KMS-11 (cell line): Measurements from ENCODE around the gene OVAAL.
"Not testable (repeated sequence)": the region's sequence is repeated elsewhere in the genome, so short reads cannot be mapped to it uniquely, and the experiment has no call there.

Experiments used
- H2AFZ ChIP-seq: fragments of 200-600 bp; sonication (generic); 2 replicates; pipeline ENCODE4 v1.6.1; 2016; ENCODE audit warnings: antibody characterized with exemption, mixed run types, low read depth
- H3K27ac ChIP-seq: fragments of 200-600 bp; sonication (generic); 2 replicates; pipeline ENCODE4 v1.6.1; 2016; ENCODE audit warnings: mild to moderate bottlenecking, mixed run types
- H3K27me3 ChIP-seq: fragments of 200-600 bp; sonication (generic); 2 replicates; pipeline ENCODE4 v1.6.1; 2017; ENCODE audit warnings: mild to moderate bottlenecking, low read depth, mixed run types, moderate library complexity; ENCODE audit not compliant: insufficient read depth
- H3K36me3 ChIP-seq: fragments of 200-600 bp; sonication (generic); 2 replicates; pipeline ENCODE4 v1.6.1; 2017; ENCODE audit warnings: mild to moderate bottlenecking, mixed run types; ENCODE audit not compliant: insufficient read depth
- H3K4me1 ChIP-seq: fragments of 200-600 bp; sonication (generic); 2 replicates; pipeline ENCODE4 v1.6.1; 2016; ENCODE audit warnings: mild to moderate bottlenecking, low read depth, mixed run types; ENCODE audit not compliant: poor library complexity, severe bottlenecking
- H3K4me2 ChIP-seq: fragments of 200-600 bp; sonication (generic); 2 replicates; pipeline ENCODE4 v1.7.0; 2016; ENCODE audit warnings: mild to moderate bottlenecking, mixed run types
- H3K4me3 ChIP-seq: fragments of 200-600 bp; sonication (generic); IDR thresholded peaks from 2 replicates; pipeline ENCODE4 v1.6.1; 2017; ENCODE audit warnings: low read depth, low read length, mixed read lengths; ENCODE audit not compliant: insufficient read depth
- H3K79me2 ChIP-seq: fragments of 200-600 bp; sonication (generic); 2 replicates; pipeline ENCODE4 v1.6.1; 2016; ENCODE audit warnings: low read depth, mixed run types; ENCODE audit not compliant: insufficient read depth
- H3K9ac ChIP-seq: fragments of 200-600 bp; sonication (generic); 2 replicates; pipeline ENCODE4 v1.6.1; 2016; ENCODE audit warnings: mild to moderate bottlenecking, mixed run types
- H4K20me1 ChIP-seq: fragments of 200-600 bp; sonication (generic); 2 replicates; pipeline ENCODE4 v1.6.1; 2016; ENCODE audit warnings: mild to moderate bottlenecking, mixed run types; ENCODE audit not compliant: insufficient read depth
- CTCF ChIP-seq: fragments of 200-600 bp; sonication (generic); conservative IDR thresholded peaks from 2 replicates; pipeline ENCODE4 v1.6.1; 2017; ENCODE audit warnings: low read depth, mild to moderate bottlenecking, antibody characterized with exemption, low read length, moderate library complexity, mixed read lengths

The OVAAL gene

DNA sequence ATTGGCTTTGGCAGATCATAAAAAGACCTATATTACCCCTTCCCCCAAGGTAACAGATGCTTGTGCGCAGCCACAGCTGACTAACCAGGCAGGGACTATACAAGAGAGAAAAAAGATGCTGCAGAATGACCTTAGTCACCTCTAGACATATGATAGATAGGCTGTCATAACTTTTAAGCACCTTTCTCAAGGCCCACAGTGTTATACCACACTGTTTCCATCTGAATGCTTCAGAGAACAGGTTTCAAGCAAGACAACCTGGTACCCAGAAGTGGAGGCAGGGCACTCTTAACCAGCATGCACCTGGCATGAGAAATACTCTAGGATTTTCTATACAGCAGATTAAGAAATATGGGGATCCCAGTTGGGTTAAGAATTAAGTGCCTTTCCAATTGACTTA, 12.8 kb upstream of the OVAAL start:
- H3K9ac ChIP-seq = no peak overlapping the region
- no peak overlapping the region for H2AFZ ChIP-seq
- no peaks in the 10 kb centered on the region for H3K27me3 ChIP-seq
- H3K4me2 ChIP-seq = no peak overlapping the region
- no peaks in the 10 kb centered on the region for H3K36me3 ChIP-seq
- TF ChIP-seq CTCF = no peak
- H3K27ac ChIP-seq = no peak overlapping the region
- H3K79me2 ChIP-seq = no peaks in the 10 kb centered on the region
- no peaks in the 10 kb centered on the region for H4K20me1 ChIP-seq
- no peak overlapping the region for H3K4me3 ChIP-seq
- no peaks in the 10 kb centered on the region for H3K4me1 ChIP-seq

DNA sequence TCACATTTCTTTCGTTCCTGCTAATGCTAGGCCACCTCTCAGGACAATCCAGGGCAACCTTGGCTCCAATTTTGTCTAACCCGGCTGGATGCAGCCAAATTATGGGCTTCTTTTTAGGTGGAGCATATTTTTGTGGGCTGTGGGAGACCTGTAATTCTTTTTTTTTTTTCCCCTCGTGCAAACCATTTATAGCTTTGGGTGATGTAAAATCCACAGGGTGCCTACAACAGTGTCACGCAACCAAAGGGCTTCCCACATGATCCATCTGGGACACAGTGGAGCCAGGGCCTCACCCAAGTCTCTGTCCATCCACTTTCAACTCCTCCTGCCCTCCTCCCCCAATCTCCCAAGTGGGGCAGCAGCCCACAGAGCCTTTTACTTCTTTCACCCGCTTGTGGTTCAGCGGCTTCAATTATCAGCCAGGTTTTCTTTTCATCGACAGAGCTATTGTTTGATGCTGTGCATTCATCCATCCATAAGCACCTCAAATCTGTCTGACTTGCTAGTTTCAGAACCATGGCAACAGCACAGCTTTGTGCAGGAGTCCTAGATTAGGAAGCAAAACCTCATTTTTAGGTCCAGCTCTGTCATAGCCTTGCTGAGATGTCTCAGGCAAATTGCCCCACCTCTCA, 10.0 kb upstream of the OVAAL start:
- Histone ChIP-seq H4K20me1 (no peaks in the 10 kb centered on the region), H3K4me2 (no peak overlapping the region)
- TF ChIP-seq CTCF = no peak

GRCh38 chr1:180549770-180550169, 9.0 kb upstream of the OVAAL start:
- H3K4me3 ChIP-seq, H3K4me2 ChIP-seq, H3K4me1 ChIP-seq, H3K79me2 ChIP-seq, H3K27ac ChIP-seq, H4K20me1 ChIP-seq, H3K27me3 ChIP-seq, H3K36me3 ChIP-seq, H3K9ac ChIP-seq, H2AFZ ChIP-seq: not testable (repeated sequence)

More for the DNA sequence above, 10.0 kb upstream of the OVAAL start:
- Histone ChIP-seq H3K27ac (no peak overlapping the region), H2AFZ (no peak overlapping the region), H3K4me1 (no peaks in the 10 kb centered on the region), H3K9ac (no peak overlapping the region), H3K36me3 (no peaks in the 10 kb centered on the region), H3K4me3 (no peak overlapping the region), H3K79me2 (no peaks in the 10 kb centered on the region), H3K27me3 (no peaks in the 10 kb centered on the region)

- Histone ChIP-seq H3K27me3 (no peaks in the 10 kb centered on the region), H3K4me1 (no peaks in the 10 kb centered on the region), H2AFZ (no peak overlapping the region), H3K4me3 (no peak overlapping the region), H3K9ac (no peak overlapping the region), H3K27ac (no peak overlapping the region), H3K79me2 (no peaks in the 10 kb centered on the region), H4K20me1 (no peaks in the 10 kb centered on the region), H3K4me2 (no peak overlapping the region), H3K36me3 (no peaks in the 10 kb centered on the region)
- TF ChIP-seq CTCF = no peak
These were observed 8.5 kb upstream of the OVAAL start for GRCh38 chr1:180550241-180550640.

DNA sequence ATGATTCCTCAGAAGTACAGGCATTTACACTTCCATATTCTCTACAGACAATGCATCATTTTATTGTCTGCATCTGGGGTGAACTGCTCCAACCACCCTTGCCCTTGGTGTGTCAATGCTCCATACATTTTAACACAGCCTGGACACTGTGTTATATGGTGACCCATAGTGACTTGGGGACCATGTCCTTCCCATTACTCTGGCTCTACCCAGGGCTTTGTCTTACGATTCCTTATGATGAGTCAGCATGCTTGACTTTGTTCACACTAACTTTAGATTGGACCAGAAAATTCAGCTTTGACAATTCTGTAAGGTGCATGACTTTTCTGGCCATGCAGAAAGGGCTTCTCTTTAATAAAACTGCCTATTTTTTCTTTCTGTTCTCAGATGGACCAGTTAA, 6.8 kb upstream of the OVAAL start:
- H2AFZ ChIP-seq = no peak overlapping the region
- H4K20me1 ChIP-seq = no peaks in the 10 kb centered on the region
- no peak for TF ChIP-seq CTCF
- H3K9ac ChIP-seq = no peak overlapping the region
- H3K4me1 ChIP-seq = no peaks in the 10 kb centered on the region
- H3K36me3 ChIP-seq = no peaks in the 10 kb centered on the region
- H3K27me3 ChIP-seq = no peaks in the 10 kb centered on the region
- H3K4me3 ChIP-seq = no peak overlapping the region
- no peaks in the 10 kb centered on the region for H3K79me2 ChIP-seq
- H3K4me2 ChIP-seq = no peak overlapping the region
- H3K27ac ChIP-seq = no peak overlapping the region

DNA sequence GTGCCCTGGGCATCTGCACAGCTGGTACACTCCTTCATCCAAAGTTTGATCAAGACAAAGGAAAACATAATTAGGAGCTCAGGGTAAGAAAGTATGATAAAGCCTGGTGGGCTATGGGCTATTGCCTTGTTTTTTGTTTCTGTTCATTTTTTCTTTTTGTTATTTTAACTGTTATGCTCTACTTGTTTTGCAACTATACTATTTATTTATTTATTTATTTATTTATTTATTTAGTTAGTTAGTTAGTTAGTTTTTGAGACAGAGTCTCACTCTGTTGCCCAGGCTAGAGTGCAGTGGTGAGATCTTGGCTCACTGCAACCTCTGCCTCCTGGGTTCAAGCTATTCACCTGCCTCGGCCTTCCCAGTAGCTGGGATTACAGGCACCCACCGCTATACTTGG, 5.7 kb upstream of the OVAAL start:
- not testable (repeated sequence) for H3K27me3 ChIP-seq, H3K27ac ChIP-seq, H3K4me3 ChIP-seq, H3K79me2 ChIP-seq, H3K9ac ChIP-seq, H3K36me3 ChIP-seq, H2AFZ ChIP-seq, H3K4me2 ChIP-seq, H3K4me1 ChIP-seq, H4K20me1 ChIP-seq
